BLaER1 treated with 17β-estradiol and CSF1 and Interleukin-3, amounts not matched to agents 10 nM and 100 nM (cell line): Measurements from ENCODE around the gene CGB3.

Source experiments
- H3K27ac ChIP-seq, 11 experiments: shearing (Covaris generic); formaldehyde crosslinking; 2 replicates each; pipeline ENCODE4 v1.8.1; 2022
- H3K27me3 ChIP-seq, 11 experiments: shearing (Covaris generic); formaldehyde crosslinking; 2 replicates each; pipeline ENCODE4 v1.8.1; 2022
- H3K36me3 ChIP-seq, 11 experiments: shearing (Covaris generic); formaldehyde crosslinking; 2 replicates each; pipeline ENCODE4 v1.8.1; 2022
- H3K4me1 ChIP-seq, 10 experiments: shearing (Covaris generic); formaldehyde crosslinking; 2 replicates each; pipeline ENCODE4 v1.8.1; 2022
- H3K4me2 ChIP-seq, 11 experiments: shearing (Covaris generic); formaldehyde crosslinking; 2 replicates each; pipeline ENCODE4 v1.8.1; 2022
- H3K4me3 ChIP-seq, 10 experiments: shearing (Covaris generic); formaldehyde crosslinking; 2 replicates each; pipeline ENCODE4 v1.8.1; 2022
- H3K9ac ChIP-seq, 11 experiments: shearing (Covaris generic); formaldehyde crosslinking; 2 replicates each; pipeline ENCODE4 v1.8.1; 2022
- H3K9me3 ChIP-seq, 11 experiments: shearing (Covaris generic); formaldehyde crosslinking; replicated peaks in 1 of 11; 2 replicates each; pipeline ENCODE4 v1.8.1; 2022
- H4K20me1 ChIP-seq, 11 experiments: shearing (Covaris generic); formaldehyde crosslinking; 2 replicates each; pipeline ENCODE4 v1.8.1; 2022
- Cebpa-rat ChIP-seq, 11 experiments: shearing (Covaris generic); IDR thresholded peaks; 2 replicates each; pipeline ENCODE4 v1.8.1; 2022

Gene CGB3

GRCh38 chr19:48982280-48982679 lies 41.9 kb downstream of the CGB3 start:
- H3K4me2 ChIP-seq, result no peak overlapping the region
- peaks cover 0 to 55% (median 14%) of the 10 kb centered on the region in 11 experiments; a peak in 11 of 22 replicates for H4K20me1 ChIP-seq

GRCh38 chr19:48977061-48977460 lies 47.1 kb downstream of the CGB3 start:
- Histone ChIP-seq H3K4me1 (peaks cover 35 to 56% (median 50%) of the 10 kb centered on the region in 10 experiments), H3K4me3 (no peak overlapping the region), H3K36me3 (peaks cover 54 to 98% (median 81%) of the 10 kb centered on the region in 11 experiments), H3K27ac (peak overlapping the region in 3 of 11 experiments; percentile 26 to 73 (median 40); a peak in 5 of 22 replicates), H3K9me3 (no peaks in the 10 kb centered on the region), H3K4me2 (peak overlapping the region in 10 of 11 experiments; percentile 5 to 51 (median 26); a peak in 10 of 22 replicates), H4K20me1 (peaks cover 0 to 43% (median 0%) of the 10 kb centered on the region in 11 experiments; a peak in 6 of 22 replicates), H3K9ac (peak overlapping the region in 2 of 11 experiments; percentile 20 to 25; a peak in 2 of 22 replicates), H3K27me3 (no peaks in the 10 kb centered on the region)
- TF ChIP-seq Cebpa-rat (IDR thresholded peaks at IDR 0.05), result no peak

More at GRCh38 chr19:48982280-48982679, 41.9 kb downstream of the CGB3 start:
- H3K9ac ChIP-seq, result no peak overlapping the region
- H3K27me3 ChIP-seq, result no peaks in the 10 kb centered on the region
- peaks cover 30 to 43% (median 34%) of the 10 kb centered on the region in 10 experiments for H3K4me1 ChIP-seq
- peaks cover 75 to 99% (median 90%) of the 10 kb centered on the region in 11 experiments for H3K36me3 ChIP-seq
- H3K4me3 ChIP-seq, result no peak overlapping the region
- no peak for TF ChIP-seq Cebpa-rat (IDR thresholded peaks at IDR 0.05)
- no peaks in the 10 kb centered on the region for H3K9me3 ChIP-seq
- peak overlapping the region in 1 of 11 experiments; percentile 7; a peak in 1 of 22 replicates for H3K27ac ChIP-seq

GRCh38 chr19:48975947-48976847 lies 47.9 kb downstream of the CGB3 start:
- no peak overlapping the region for H3K4me3 ChIP-seq
- peaks cover 35 to 55% (median 50%) of the 10 kb centered on the region in 10 experiments for H3K4me1 ChIP-seq
- peak overlapping the region in 8 of 11 experiments; percentile 5 to 51 (median 26); a peak in 12 of 22 replicates for H3K4me2 ChIP-seq
- peaks cover 46 to 98% (median 80%) of the 10 kb centered on the region in 11 experiments for H3K36me3 ChIP-seq
- H3K9ac ChIP-seq, result no peak overlapping the region
- H3K27ac ChIP-seq, result peak overlapping the region in 3 of 11 experiments; percentile 26 to 73 (median 38); a peak in 5 of 22 replicates
- no peaks in the 10 kb centered on the region for H3K27me3 ChIP-seq
- H3K9me3 ChIP-seq, result no peaks in the 10 kb centered on the region
- TF ChIP-seq Cebpa-rat (IDR thresholded peaks at IDR 0.05), result no peak
- H4K20me1 ChIP-seq, result peaks cover 0 to 42% (median 4%) of the 10 kb centered on the region in 11 experiments; a peak in 7 of 22 replicates
